HepG2 (cell line): Measurements from ENCODE around the gene REPIN1. TPM values are rescaled to one million over a fixed set of nuclear protein-coding genes. Genes with fewer than 3 reads are reported as not detected.

Experiments used
- CREM ChIP-seq, 2 experiments: sonication (generic) in 1 of 2; formaldehyde crosslinking in 1 of 2; IDR thresholded peaks; 2 replicates each; pipeline versions ENCODE4 v1.4.0 to v1.6.1; 2016 to 2020; ENCODE audit warnings: antibody characterized with exemption in 1 of 2, mild to moderate bottlenecking in 1 of 2, missing genetic modification reagents in 1 of 2
- ETV5 ChIP-seq: IDR thresholded peaks from 2 replicates; pipeline ENCODE4 v1.6.1; 2018; ENCODE audit warnings: missing biosample characterization, missing genetic modification reagents, inconsistent platforms, borderline replicate concordance
- HNF4G ChIP-seq, 2 experiments: sonication (generic) in 1 of 2; formaldehyde crosslinking in 1 of 2; IDR thresholded peaks; 2 replicates each; pipeline versions ENCODE4 v1.4.0 to v1.6.1; 2011 to 2020; ENCODE audit warnings: borderline replicate concordance in 2 of 2, low read depth in 2 of 2, mild to moderate bottlenecking in 2 of 2, low read length in 1 of 2, missing genetic modification reagents in 1 of 2, moderate library complexity in 1 of 2
- NRL ChIP-seq: sonication (generic); formaldehyde crosslinking; IDR thresholded peaks from 2 replicates; pipeline ENCODE4 v1.5.0; 2020; ENCODE audit warnings: missing genetic modification reagents, mild to moderate bottlenecking, moderate library complexity, borderline replicate concordance
- TOE1 ChIP-seq: sonication (generic); formaldehyde crosslinking; IDR thresholded peaks from 2 replicates; pipeline ENCODE4 v1.4.0; 2020; ENCODE audit warnings: mild to moderate bottlenecking, missing genetic modification reagents
- ZMYM3 ChIP-seq: sonication (generic); formaldehyde crosslinking; IDR thresholded peaks from 2 replicates; pipeline ENCODE4 v1.5.1; 2020; ENCODE audit warnings: mild to moderate bottlenecking, missing genetic modification reagents
- ZNF296 ChIP-seq: sonication (generic); formaldehyde crosslinking; conservative IDR thresholded peaks from 2 replicates; pipeline ENCODE4 v1.5.0; 2020; ENCODE audit warnings: mild to moderate bottlenecking, missing genetic modification reagents
- ZNF383 ChIP-seq: sonication (generic); formaldehyde crosslinking; IDR thresholded peaks from 2 replicates; pipeline ENCODE4 v1.4.0; 2020; ENCODE audit warnings: missing genetic modification reagents, mild to moderate bottlenecking, borderline replicate concordance
- ZNF441 ChIP-seq: sonication (generic); formaldehyde crosslinking; IDR thresholded peaks from 2 replicates; pipeline ENCODE4 v1.7.0; 2021; ENCODE audit warnings: missing genetic modification reagents, borderline replicate concordance
- ZNF782 ChIP-seq: sonication (generic); formaldehyde crosslinking; IDR thresholded peaks from 2 replicates; pipeline ENCODE4 v1.4.0; 2020; ENCODE audit warnings: missing genetic modification reagents, mild to moderate bottlenecking, borderline replicate concordance
- polyA plus RNA-seq, 8 experiments: library from polyadenylated mRNA; depleted of rRNA in 3 of 8; stranded (reverse) in 7 of 8; unstranded in 1 of 8; fragments of >200 nt; fragmentation: Illumina TruSeq in 4 of 8; extraction: Trizol in 4 of 8; gene quantifications; 2 replicates each; pipeline versions ENCODE4 v1.2.1 to v1.2.3, GENCODE V29; 2011 to 2016; ENCODE audit warnings: low read depth in 4 of 8, missing spikeins in 1 of 8, mixed read lengths in 1 of 8; ENCODE audit not compliant: insufficient read depth in 1 of 8
- total RNA-seq, 5 experiments: library from RNA; depleted of rRNA; stranded (reverse); fragments of >200 nt; fragmentation: Illumina TruSeq; extraction: Trizol; gene quantifications; 2 replicates each; pipeline ENCODE4 v1.2.3, GENCODE V29; 2016; ENCODE audit warnings: low read depth in 1 of 5
- TF ChIP-seq, protein P1 (sequence below): IDR thresholded peaks from 2 replicates; pipeline ENCODE4 v1.6.1; 2016; ENCODE audit warnings: low read depth
- TF ChIP-seq, protein P2 (sequence below): sonication (generic); formaldehyde crosslinking; conservative IDR thresholded peaks from 2 replicates; pipeline ENCODE4 v1.4.0; 2020; ENCODE audit warnings: missing genetic modification reagents
- TF ChIP-seq, protein P3 (sequence below): sonication (generic); formaldehyde crosslinking; IDR thresholded peaks from 2 replicates; pipeline ENCODE4 v1.4.0; 2020; ENCODE audit warnings: missing genetic modification reagents, borderline replicate concordance

Gene REPIN1
- total and polyA plus RNA-seq, 2 of the 13 experiments (the other 11 are each of a cell fraction or from before 2014, with no cell fraction given) = 69.9 to 108 TPM

DNA sequence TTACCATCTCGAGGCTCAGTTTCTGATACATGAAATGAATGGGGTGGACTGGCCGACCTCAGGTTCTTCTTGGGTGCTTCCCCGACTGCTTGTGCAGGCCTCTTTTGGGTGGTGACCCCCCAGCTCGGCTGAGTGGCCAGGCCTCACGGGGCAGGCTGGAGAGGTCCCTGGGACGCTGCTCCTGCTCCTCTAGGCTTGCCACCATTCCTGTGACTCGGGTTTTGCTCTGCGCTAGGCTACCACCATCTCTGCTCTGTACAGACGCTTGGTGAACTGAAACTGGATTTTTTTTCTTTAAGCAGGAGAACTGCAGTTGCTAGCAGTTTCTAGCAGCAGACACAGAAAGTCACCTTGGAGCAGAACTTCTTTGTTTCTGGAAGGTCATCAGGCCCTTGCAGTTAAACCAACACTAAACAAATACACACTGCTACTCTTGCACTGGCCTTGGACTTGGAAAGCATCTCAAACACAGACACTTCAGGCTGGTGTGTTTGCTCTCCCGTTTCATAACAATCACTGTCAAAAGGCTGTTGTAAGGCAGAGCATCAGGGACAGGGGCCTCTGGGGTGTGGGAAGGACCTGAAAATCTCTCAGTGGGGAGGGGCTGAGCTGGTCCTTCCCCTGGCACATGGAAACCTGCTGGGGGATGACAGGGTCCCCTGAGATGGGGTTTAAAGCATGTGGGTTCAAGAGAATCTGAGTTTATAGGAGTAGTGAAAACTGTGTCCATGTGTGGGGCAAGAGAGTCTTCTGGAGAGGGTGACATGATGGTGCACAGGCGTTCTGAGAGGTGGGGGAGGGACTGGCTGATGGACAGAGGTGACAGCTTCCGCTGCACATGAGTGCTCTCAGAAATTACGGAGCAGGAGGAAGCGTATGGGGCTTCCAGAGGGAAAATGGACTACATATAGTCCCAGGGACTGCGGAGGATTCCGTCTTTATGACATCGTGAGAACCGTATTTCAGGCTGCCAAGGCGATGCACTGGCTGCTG is 46.8 kb downstream of the REPIN1 start (continued):
- TF ChIP-seq, protein P1, sequence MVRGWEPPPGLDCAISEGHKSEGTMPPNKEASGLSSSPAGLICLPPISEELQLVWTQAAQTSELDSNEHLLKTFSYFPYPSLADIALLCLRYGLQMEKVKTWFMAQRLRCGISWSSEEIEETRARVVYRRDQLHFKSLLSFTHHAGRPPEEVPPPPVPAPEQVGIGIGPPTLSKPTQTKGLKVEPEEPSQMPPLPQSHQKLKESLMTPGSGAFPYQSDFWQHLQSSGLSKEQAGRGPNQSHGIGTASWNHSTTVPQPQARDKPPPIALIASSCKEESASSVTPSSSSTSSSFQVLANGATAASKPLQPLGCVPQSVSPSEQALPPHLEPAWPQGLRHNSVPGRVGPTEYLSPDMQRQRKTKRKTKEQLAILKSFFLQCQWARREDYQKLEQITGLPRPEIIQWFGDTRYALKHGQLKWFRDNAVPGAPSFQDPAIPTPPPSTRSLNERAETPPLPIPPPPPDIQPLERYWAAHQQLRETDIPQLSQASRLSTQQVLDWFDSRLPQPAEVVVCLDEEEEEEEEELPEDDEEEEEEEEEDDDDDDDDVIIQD = peak; percentile 48; the same call in 1 of the 2 replicates
- TF ChIP-seq TOE1 (CRISPR knock-in tag) = peak; percentile 93
- TF ChIP-seq NRL (CRISPR knock-in tag) = 0 out of 2 replicates have a peak, but pooled peaks have one; percentile 43
- TF ChIP-seq, protein P2, sequence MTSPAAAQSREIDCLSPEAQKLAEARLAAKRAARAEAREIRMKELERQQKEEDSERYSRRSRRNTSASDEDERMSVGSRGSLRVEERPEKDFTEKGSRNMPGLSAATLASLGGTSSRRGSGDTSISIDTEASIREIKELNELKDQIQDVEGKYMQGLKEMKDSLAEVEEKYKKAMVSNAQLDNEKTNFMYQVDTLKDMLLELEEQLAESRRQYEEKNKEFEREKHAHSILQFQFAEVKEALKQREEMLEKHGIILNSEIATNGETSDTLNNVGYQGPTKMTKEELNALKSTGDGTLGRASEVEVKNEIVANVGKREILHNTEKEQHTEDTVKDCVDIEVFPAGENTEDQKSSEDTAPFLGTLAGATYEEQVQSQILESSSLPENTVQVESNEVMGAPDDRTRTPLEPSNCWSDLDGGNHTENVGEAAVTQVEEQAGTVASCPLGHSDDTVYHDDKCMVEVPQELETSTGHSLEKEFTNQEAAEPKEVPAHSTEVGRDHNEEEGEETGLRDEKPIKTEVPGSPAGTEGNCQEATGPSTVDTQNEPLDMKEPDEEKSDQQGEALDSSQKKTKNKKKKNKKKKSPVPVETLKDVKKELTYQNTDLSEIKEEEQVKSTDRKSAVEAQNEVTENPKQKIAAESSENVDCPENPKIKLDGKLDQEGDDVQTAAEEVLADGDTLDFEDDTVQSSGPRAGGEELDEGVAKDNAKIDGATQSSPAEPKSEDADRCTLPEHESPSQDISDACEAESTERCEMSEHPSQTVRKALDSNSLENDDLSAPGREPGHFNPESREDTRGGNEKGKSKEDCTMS (CRISPR knock-in tag) = no peak
- peak; percentile 40; the same call in 1 of the 2 replicates for TF ChIP-seq HNF4G (IDR thresholded peaks at IDR 0.05; ENCODE audit: borderline replicate concordance, low read depth, low read length)
- TF ChIP-seq HNF4G (CRISPR knock-in tag; IDR thresholded peaks at IDR 0.05; ENCODE audit: borderline replicate concordance, low read depth) = peak; percentile 59; the same call in 1 of the 2 replicates
- no peak for TF ChIP-seq ZNF441 (CRISPR knock-in tag)
- peak; percentile 46; the same call in 1 of the 2 replicates for TF ChIP-seq ETV5 (CRISPR knock-in tag)
- TF ChIP-seq ZNF383 = no peak
- TF ChIP-seq, protein P3, sequence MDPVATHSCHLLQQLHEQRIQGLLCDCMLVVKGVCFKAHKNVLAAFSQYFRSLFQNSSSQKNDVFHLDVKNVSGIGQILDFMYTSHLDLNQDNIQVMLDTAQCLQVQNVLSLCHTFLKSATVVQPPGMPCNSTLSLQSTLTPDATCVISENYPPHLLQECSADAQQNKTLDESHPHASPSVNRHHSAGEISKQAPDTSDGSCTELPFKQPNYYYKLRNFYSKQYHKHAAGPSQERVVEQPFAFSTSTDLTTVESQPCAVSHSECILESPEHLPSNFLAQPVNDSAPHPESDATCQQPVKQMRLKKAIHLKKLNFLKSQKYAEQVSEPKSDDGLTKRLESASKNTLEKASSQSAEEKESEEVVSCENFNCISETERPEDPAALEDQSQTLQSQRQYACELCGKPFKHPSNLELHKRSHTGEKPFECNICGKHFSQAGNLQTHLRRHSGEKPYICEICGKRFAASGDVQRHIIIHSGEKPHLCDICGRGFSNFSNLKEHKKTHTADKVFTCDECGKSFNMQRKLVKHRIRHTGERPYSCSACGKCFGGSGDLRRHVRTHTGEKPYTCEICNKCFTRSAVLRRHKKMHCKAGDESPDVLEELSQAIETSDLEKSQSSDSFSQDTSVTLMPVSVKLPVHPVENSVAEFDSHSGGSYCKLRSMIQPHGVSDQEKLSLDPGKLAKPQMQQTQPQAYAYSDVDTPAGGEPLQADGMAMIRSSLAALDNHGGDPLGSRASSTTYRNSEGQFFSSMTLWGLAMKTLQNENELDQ = no peak
- no peak for TF ChIP-seq ZNF296 (CRISPR knock-in tag)
- no peak for TF ChIP-seq ZNF782 (CRISPR knock-in tag)
- peak; percentile 80; the same call in 1 of the 2 replicates for TF ChIP-seq CREM (IDR thresholded peaks at IDR 0.05)
- no peak for TF ChIP-seq CREM (CRISPR knock-in tag; IDR thresholded peaks at IDR 0.05)
- peak; percentile 49 for TF ChIP-seq ZMYM3 (CRISPR knock-in tag)
